Colonic mucosa (tissue), 4 donors: ENCODE measurements around the gene NPW. TPM values are rescaled to one million over a fixed set of nuclear protein-coding genes. Genes with fewer than 3 reads are reported as not detected.

Experiments
- DNase-seq: peaks from one replicate; pipeline ENCODE4 v3.0.0-alpha.2; 2020
- H3K27ac ChIP-seq: fragments of 200-600 bp; one replicate; pipeline ENCODE4 v1.8.0; 2021
- H3K27me3 ChIP-seq: fragments of 200-600 bp; one replicate; pipeline ENCODE4 v1.8.0; 2021
- H3K36me3 ChIP-seq: fragments of 200-600 bp; one replicate; pipeline ENCODE4 v1.8.0; 2021
- H3K4me1 ChIP-seq: fragments of 200-600 bp; one replicate; pipeline ENCODE4 v1.8.0; 2021; ENCODE audit warnings: mild to moderate bottlenecking
- H3K4me3 ChIP-seq: fragments of 200-600 bp; one replicate; pipeline ENCODE4 v1.8.0; 2021
- H3K9ac ChIP-seq, 2 donors: one replicate each; pipeline ENCODE4 v1.7.0; 2013; ENCODE audit warnings: control low read depth in 2 of 2, low read depth in 2 of 2, low read length in 2 of 2
- H3K9me3 ChIP-seq: fragments of 200-600 bp; one replicate; pipeline ENCODE4 v1.8.0; 2021
- CTCF ChIP-seq: fragments of 200-600 bp; IDR thresholded peaks from one replicate; pipeline ENCODE4 v1.8.0; 2022; ENCODE audit warnings: antibody characterized with exemption, mild to moderate bottlenecking
- intact Hi-C: fragments of 100-400 bp; cut with DNase I; formaldehyde crosslinking; loops from one replicate; pipeline ENCODE4 v1.14.1; 2022
- total RNA-seq, 2 donors: library from RNA; stranded (reverse); fragmentation: NEBNext Ultra II Directional in 1 of 2; extraction: Animal tissue kit (Norgen Biotek cat#: 25700) in 1 of 2; gene quantifications; one replicate each; pipeline ENCODE4 v1.2.1, GENCODE V29; 2021
- donor health status: healthy.
- donor health status: DM: no; HTN: no; CAD: no.
- donor health status: DM: no; HTN: no; CAD: no.

Gene NPW
- 1 to 10 TPM; 3.5 to 3.8 TPM for total RNA-seq

GRCh38 chr16:2019518-2019920, at the start of gene NPW:
NPW (plus strand) TSS chr16:2019785.
- no peaks in the 10 kb centered on the region for H3K36me3 ChIP-seq
- no peak for TF ChIP-seq CTCF
- H3K27me3 ChIP-seq: peaks cover 24% of the 10 kb centered on the region
- no peaks in the 10 kb centered on the region for H3K9me3 ChIP-seq
- peaks cover 12% of the 10 kb centered on the region for H3K4me1 ChIP-seq
- intact Hi-C loops: no loop called here
- no peak within 1 kb of the TSS for H3K9ac ChIP-seq
- H3K4me3 ChIP-seq: no peak within 1 kb of the TSS
- no peak within 1 kb of the TSS for H3K27ac ChIP-seq
- no peak for DNase-seq

- peak; percentile 93 for DNase-seq
- Histone ChIP-seq H3K27ac (peak within 1 kb of the TSS; percentile 82), H3K4me1 (peaks cover 11% of the 10 kb centered on the region), H3K36me3 (peaks cover 5% of the 10 kb centered on the region), H3K9me3 (no peaks in the 10 kb centered on the region), H3K4me3 (peak within 1 kb of the TSS; percentile 99), H3K9ac (peak within 1 kb of the TSS; percentile 90 to 91), H3K27me3 (no peaks in the 10 kb centered on the region)
- TF ChIP-seq CTCF: no peak
- intact Hi-C loops: no loop called here
Observed at GRCh38 chr16:1971796-1972489, 47.6 kb upstream of the NPW start, which contains the start of gene TBL3. TBL3 (plus strand) TSS chr16:1972053; CDS start chr16:1972165, 112 bp downstream.

GRCh38 chr16:1972490-1972877, 47.1 kb upstream of the NPW start:
- Histone ChIP-seq H3K4me3 (peak overlapping the region; percentile 99), H3K9ac (peak overlapping the region; percentile 90 to 91), H3K4me1 (peaks cover 11% of the 10 kb centered on the region), H3K36me3 (peaks cover 6% of the 10 kb centered on the region), H3K27ac (peak overlapping the region; percentile 24), H3K27me3 (no peaks in the 10 kb centered on the region), H3K9me3 (no peaks in the 10 kb centered on the region)
- no peak for TF ChIP-seq CTCF
- intact Hi-C loops: no loop called here
- no peak for DNase-seq

GRCh38 chr16:1973461-1974156, 46.0 kb upstream of the NPW start:
- TF ChIP-seq CTCF: no peak
- no peak for DNase-seq
- H3K36me3 ChIP-seq: peaks cover 14% of the 10 kb centered on the region
- H3K4me1 ChIP-seq: peaks cover 11% of the 10 kb centered on the region
- no peaks in the 10 kb centered on the region for H3K27me3 ChIP-seq
- H3K9me3 ChIP-seq: no peaks in the 10 kb centered on the region
- H3K27ac ChIP-seq: no peak overlapping the region
- intact Hi-C loops: no loop called here
- H3K4me3 ChIP-seq: no peak overlapping the region
- no peak overlapping the region for H3K9ac ChIP-seq

GRCh38 chr16:1974157-1975070, 45.2 kb upstream of the NPW start:
- no peak for DNase-seq
- Histone ChIP-seq H3K27me3 (no peaks in the 10 kb centered on the region), H3K27ac (no peak overlapping the region), H3K9me3 (no peaks in the 10 kb centered on the region), H3K4me1 (peaks cover 11% of the 10 kb centered on the region), H3K9ac (no peak overlapping the region), H3K36me3 (peaks cover 14% of the 10 kb centered on the region), H3K4me3 (no peak overlapping the region)
- TF ChIP-seq CTCF: no peak
- intact Hi-C loops: no loop called here
